ENCODE results near the gene DEFB112.

DNA sequence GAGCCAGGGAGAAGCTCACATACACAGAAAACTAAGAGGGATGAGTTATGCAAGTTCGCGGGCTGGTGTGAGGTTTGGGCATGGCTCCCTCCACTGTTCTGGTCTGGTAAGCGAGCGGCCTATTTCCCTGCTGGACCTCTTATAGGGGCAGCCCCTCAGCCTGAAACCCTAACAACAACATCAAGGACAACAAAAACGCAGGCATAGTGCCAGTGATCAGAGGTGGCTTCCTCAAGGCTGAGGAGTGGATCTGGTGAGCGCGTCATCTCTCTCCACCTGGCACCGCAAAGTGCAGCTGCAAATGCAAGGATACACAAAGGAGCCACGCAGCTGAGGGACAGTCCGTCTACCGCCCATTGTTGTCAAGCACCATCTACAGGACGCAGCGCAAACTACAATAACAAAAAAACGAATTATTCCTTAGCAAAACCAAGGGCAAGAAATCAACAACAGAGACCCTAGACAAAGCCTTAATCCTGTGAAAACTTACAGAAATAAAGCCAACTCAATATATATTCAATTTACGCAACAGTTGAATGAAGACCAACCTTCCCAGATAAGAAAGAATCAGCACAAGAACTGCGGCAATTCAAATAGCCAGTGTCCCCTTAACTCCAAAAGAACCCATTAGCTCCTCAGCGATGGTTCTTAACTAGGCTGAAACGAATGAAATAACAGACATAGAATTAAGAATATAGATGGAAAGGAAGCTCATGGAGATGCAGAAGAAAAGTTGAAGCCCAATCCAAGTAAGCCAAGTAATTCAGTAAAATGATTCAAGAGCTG, 18.8 kb downstream of the DEFB112 start:
- TF ChIP-seq, protein P1, sequence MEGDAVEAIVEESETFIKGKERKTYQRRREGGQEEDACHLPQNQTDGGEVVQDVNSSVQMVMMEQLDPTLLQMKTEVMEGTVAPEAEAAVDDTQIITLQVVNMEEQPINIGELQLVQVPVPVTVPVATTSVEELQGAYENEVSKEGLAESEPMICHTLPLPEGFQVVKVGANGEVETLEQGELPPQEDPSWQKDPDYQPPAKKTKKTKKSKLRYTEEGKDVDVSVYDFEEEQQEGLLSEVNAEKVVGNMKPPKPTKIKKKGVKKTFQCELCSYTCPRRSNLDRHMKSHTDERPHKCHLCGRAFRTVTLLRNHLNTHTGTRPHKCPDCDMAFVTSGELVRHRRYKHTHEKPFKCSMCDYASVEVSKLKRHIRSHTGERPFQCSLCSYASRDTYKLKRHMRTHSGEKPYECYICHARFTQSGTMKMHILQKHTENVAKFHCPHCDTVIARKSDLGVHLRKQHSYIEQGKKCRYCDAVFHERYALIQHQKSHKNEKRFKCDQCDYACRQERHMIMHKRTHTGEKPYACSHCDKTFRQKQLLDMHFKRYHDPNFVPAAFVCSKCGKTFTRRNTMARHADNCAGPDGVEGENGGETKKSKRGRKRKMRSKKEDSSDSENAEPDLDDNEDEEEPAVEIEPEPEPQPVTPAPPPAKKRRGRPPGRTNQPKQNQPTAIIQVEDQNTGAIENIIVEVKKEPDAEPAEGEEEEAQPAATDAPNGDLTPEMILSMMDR (IDR thresholded peaks at IDR 0.05; ENCODE audit: low read length): peak; percentile 19; the same call in 1 of the 2 replicates
- TF ChIP-seq EZH2phosphoT487 (IDR thresholded peaks at IDR 0.05; ENCODE audit: low read length) (no peak), EZH2 (optimal IDR thresholded peaks at IDR 0.05; ENCODE audit: low read depth, low read length) (no peak)
